SU-DHL-6 (cell line): ENCODE measurements around the gene RGR.

Experiments
- CTCF ChIP-seq: fragments of 200-600 bp; sonication (generic); IDR thresholded peaks from one replicate; pipeline ENCODE4 v1.5.1; 2017; ENCODE audit warnings: antibody characterized with exemption, mild to moderate bottlenecking, low read length, moderate library complexity; ENCODE audit not compliant: insufficient read depth, poor library complexity, severe bottlenecking
- EZH2phosphoT487 ChIP-seq: fragments of 200-600 bp; sonication (generic), shearing (Covaris generic); conservative IDR thresholded peaks from 2 replicates; pipeline ENCODE4 v1.6.1; 2018; ENCODE audit warnings: mild to moderate bottlenecking, antibody characterized with exemption, low read length, moderate library complexity, mixed read lengths

GRCh38 chr10:84269773-84270172 lies 24.9 kb downstream of the RGR start:
- TF ChIP-seq CTCF (no peak), EZH2phosphoT487 (no peak)
